22Rv1 (cell line): Measurements from ENCODE around the gene PNCK.

Experiments
- H3K27ac ChIP-seq: fragments of 450-650 bp; 2 replicates; pipeline ENCODE4 v1.5.1; 2017
- ZFX ChIP-seq: fragments of 450-650 bp; IDR thresholded peaks from 2 replicates; pipeline ENCODE4 v1.6.1; 2017; ENCODE audit warnings: antibody characterized with exemption, borderline replicate concordance
- TF ChIP-seq, protein P1 (sequence below): fragments of 450-650 bp; IDR thresholded peaks from 2 replicates; pipeline ENCODE4 v1.5.1; 2017; ENCODE audit warnings: mild to moderate bottlenecking

PNCK gene

DNA sequence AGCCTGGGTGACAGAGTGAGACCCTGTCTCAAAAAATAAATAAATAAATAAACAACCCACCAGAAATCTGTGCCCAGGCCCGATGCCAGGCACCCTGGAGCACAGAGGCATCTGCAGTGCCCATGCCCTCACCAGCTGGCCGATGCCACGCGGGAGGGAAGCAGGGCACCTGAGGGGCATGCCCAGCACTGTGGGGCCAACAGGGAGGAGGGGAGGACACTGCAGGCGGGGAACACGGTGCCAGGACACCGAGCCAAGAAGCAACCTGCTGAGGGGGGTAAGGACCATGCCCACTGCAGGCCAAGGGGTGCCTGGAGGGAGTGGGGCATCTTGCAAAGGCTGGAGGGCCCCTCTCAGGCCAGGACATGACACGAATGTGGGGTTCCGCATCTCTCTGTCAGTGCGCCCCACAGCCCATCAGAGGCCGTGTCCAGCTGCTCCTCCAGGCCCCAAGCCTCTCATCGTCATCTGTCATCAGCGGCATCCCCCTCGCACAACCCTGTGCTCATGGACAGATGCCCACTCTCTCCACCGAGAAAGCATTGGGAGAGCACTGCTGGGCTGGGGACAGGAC, 39.9 kb downstream of the PNCK start:
- no peak overlapping the region for H3K27ac ChIP-seq
- TF ChIP-seq, protein P1, sequence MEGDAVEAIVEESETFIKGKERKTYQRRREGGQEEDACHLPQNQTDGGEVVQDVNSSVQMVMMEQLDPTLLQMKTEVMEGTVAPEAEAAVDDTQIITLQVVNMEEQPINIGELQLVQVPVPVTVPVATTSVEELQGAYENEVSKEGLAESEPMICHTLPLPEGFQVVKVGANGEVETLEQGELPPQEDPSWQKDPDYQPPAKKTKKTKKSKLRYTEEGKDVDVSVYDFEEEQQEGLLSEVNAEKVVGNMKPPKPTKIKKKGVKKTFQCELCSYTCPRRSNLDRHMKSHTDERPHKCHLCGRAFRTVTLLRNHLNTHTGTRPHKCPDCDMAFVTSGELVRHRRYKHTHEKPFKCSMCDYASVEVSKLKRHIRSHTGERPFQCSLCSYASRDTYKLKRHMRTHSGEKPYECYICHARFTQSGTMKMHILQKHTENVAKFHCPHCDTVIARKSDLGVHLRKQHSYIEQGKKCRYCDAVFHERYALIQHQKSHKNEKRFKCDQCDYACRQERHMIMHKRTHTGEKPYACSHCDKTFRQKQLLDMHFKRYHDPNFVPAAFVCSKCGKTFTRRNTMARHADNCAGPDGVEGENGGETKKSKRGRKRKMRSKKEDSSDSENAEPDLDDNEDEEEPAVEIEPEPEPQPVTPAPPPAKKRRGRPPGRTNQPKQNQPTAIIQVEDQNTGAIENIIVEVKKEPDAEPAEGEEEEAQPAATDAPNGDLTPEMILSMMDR, result no peak
- TF ChIP-seq ZFX, result no peak

DNA sequence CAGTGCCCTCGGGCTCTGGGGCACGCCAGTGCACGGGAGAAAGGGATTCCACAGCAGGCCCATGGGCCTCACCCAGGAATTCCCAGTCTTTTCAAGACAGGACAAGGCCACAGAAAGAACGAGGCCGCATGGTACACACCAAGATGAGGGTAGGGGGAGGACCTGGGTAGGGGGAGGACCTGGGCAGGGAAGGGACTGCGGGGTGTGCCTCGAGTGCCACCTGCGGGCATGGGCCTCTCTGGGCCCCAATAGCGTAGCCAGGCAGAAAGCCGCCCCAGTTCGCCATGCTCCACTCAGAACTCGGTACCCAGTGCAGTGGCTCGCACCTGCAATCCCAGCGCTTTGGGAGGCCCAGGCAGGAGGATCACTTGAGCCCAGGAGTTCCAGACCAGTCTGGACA, 40.6 kb downstream of the PNCK start:
- TF ChIP-seq, protein P1, result no peak
- no peak overlapping the region for H3K27ac ChIP-seq

DNA sequence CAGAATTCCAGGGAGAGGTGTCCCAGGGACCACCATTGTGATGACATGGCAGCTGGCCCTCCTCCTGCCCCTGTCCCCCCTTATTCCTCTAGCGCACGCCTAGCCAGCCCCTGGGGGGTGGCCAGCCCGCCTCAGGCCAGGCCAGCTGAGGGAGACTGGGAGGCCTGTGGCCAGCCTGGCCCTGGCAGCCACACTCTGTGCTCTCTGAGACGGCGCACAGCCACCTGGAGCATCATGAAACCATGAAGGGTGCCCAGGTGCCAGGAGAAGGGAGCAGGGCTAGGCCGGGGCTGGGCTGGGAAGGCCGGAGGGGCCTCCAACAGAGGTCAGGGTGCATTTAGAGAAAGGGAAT, 41.0 kb downstream of the PNCK start:
- H3K27ac ChIP-seq, result no peak overlapping the region
- TF ChIP-seq, protein P1, result no peak
- TF ChIP-seq ZFX, result no peak

DNA sequence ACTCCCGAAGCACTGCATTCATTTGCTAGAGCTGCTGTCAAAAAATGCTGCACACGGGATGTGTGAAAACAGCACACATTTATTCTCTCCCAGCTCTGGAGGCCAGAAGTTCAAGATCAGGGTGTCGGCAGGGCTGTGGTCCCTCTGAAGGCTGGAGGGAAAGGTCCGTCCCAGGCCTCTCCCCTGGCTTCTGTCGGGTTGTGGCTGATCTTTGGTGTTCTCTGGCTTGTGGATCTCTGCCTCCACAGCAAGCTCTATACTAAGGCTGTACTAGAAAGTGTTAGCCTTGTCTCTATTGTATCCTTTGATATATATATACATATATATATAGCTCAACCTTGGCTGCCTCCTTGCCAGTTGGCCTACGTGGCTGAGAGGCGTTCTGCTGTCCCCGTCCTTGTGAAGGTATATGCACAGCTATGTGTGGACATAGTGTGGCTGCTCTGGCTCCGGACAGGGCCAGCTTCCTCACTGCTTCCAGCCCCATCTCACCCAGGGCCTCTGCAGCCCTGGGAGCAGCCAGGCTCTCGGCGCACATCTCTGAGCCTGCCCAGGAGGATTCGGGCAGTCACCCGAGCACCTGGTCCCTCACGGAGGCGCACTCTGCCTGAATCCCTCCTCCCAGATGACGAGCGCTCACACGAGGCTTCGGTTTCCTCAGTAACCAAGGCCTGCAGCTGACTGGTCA, 41.6 kb downstream of the PNCK start:
- H3K27ac ChIP-seq, result no peak overlapping the region
- TF ChIP-seq, protein P1, result no peak
- no peak for TF ChIP-seq ZFX

DNA sequence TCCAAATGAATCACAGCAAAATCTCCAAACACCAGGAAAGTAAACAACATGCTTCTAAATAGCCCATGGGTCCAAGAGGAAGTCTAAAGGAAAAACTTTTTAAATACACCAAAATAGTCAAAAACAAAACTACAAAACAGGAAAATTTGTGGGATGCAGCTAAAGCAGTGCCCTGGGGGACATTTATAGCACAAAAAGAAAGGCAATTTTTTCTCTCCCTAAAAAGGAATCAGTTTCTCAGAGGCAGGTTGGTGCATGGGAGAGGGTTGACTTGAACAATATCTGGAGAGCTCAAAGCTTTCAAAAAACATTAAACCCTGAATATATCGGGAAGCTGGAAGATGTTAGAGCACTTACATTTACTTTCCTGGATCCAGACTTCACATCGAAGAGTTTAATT, 42.3 kb downstream of the PNCK start:
- H3K27ac ChIP-seq, result no peak overlapping the region
- TF ChIP-seq ZFX, result no peak
- TF ChIP-seq, protein P1, result no peak

DNA sequence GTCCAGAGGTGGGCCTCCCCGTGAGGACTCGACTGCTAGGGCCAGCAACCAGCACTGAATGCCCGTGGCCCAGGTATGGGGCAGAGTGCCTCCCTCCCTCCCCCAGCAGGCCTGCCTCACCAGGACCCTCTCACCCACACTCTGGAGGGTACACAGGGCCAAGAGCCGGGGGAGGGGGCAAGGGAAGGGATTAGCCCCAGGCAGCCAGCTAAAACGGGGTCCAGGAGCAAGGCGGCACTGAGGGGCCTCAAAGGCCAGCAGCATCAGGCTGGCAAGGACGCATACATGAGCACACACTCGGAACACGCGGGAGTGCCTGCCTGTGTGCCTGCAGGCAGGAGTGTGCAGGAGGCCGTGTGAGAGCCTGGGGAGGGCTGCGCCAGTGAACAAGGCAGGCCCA, 44.9 kb downstream of the PNCK start:
- TF ChIP-seq, protein P1, result no peak
- H3K27ac ChIP-seq, result no peak overlapping the region

DNA sequence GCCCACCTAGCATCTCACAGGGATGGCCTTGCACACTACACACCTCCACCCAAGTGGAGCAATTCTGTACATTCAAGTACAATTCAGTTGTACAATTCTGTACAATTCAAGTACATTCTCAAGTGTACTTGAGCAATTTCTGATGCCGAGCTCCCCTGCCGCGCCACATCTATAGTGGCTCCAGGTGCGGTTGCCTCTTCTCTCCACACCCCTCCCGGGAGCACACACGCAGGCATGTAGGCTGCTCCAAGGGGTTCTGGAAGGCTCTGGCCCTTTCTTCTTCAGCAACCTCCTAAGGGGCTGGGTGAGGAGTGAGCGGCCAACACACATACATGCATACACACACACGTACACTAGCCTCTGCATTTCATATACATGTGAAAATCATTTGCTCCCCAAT, 45.5 kb downstream of the PNCK start:
- TF ChIP-seq ZFX, result no peak
- TF ChIP-seq, protein P1, result no peak
- no peak overlapping the region for H3K27ac ChIP-seq
